HCT116 (cell line): ENCODE results near the gene MIAT. TPM values are rescaled to one million over a fixed set of nuclear protein-coding genes. Genes with fewer than 3 reads are reported as not detected.

Experiments
- ATAC-seq: fragments of 200-7000 bp; cut with Tn5 transposase; 2 replicates; pipeline ENCODE4 v1.9.1; 2020; ENCODE audit warnings: mild to moderate bottlenecking, moderate library complexity
- BruUV-seq: library from RNA; stranded (reverse); fragments of 400-500 nt; replicated peaks from 2 replicates; lab custom pipeline; 2021; lab: Mats Ljungman, UMichigan
- CTCF ChIA-PET: fragments of 300-600 bp; sonication (Branson Sonifier 250); formaldehyde crosslinking; loops from one replicate; lab custom pipeline; 2021; ENCODE audit warnings: antibody characterized with exemption; lab: Charles Lee
- POLR2A ChIA-PET: fragments of 300-600, 350-600 bp; sonication (Branson Sonifier 250); formaldehyde crosslinking; loops from one replicate; lab custom pipeline; 2021; ENCODE audit warnings: antibody characterized with exemption; lab: Charles Lee
- RAD21 ChIA-PET, 2 experiments: fragments of 300-600 bp; sonication (Branson Sonifier 250); formaldehyde crosslinking; loops; one replicate each; lab custom pipeline; 2023; ENCODE audit warnings: low total read pairs in 2 of 2; ENCODE audit not compliant: uncharacterized antibody in 2 of 2, unreplicated experiment in 2 of 2, low non-redundant PET in 1 of 2; lab: Charles Lee
- DNase-seq: peaks from one replicate; pipeline ENCODE4 v3.0.0-alpha.2; 2010; ENCODE audit warnings: low read depth, low spot score
- H2AFZ ChIP-seq: fragments of 200-600 bp; shearing (Covaris generic), sonication (generic); 2 replicates; pipeline ENCODE4 v1.6.1; 2017; ENCODE audit warnings: low read depth, mixed run types, mixed read lengths, antibody characterized with exemption, low read length; ENCODE audit not compliant: poor library complexity, severe bottlenecking
- H3K27ac ChIP-seq: 2 replicates; pipeline ENCODE4 v1.5.1; 2012; ENCODE audit warnings: low read depth, low read length
- H3K27me3 ChIP-seq: fragments of 200-600 bp; sonication (generic); 2 replicates; pipeline ENCODE4 v1.6.1; 2016; ENCODE audit warnings: mixed run types, low read length, mixed read lengths; ENCODE audit not compliant: insufficient read depth
- H3K36me3 ChIP-seq, 2 experiments: fragments of 200-500 bp in 1 of 2; fragments of 200-600 bp in 1 of 2; sonication (Bioruptor generic) in 1 of 2; sonication (generic) in 1 of 2; 2 replicates each; pipeline versions ENCODE4 v1.5.1 to v1.6.1; 2014 to 2016; ENCODE audit warnings: low read length in 2 of 2, inconsistent platforms in 1 of 2, mixed read lengths in 1 of 2, mixed run types in 1 of 2; ENCODE audit not compliant: insufficient read depth in 2 of 2, control insufficient read depth in 1 of 2
- H3K4me1 ChIP-seq, 2 experiments: fragments of 200-600 bp in 1 of 2; sonication (generic) in 1 of 2; 2 replicates each; pipeline versions ENCODE4 v1.5.1 to v1.6.1; 2012 to 2017; ENCODE audit warnings: low read length in 2 of 2, inconsistent platforms in 1 of 2, mild to moderate bottlenecking in 1 of 2, mixed read lengths in 1 of 2, mixed run types in 1 of 2, moderate library complexity in 1 of 2; ENCODE audit not compliant: insufficient read depth in 2 of 2, control insufficient read depth in 1 of 2
- H3K4me2 ChIP-seq: fragments of 200-600 bp; sonication (generic); 2 replicates; pipeline ENCODE4 v1.6.1; 2017; ENCODE audit warnings: mixed run types, low read length, mixed read lengths
- H3K4me3 ChIP-seq, 2 experiments: fragments of 200-600 bp in 1 of 2; sonication (generic) in 1 of 2; replicated peaks in 1 of 2; 2 replicates each; pipeline ENCODE4 v1.5.1; 2011 to 2016; ENCODE audit warnings: low read length in 2 of 2, control low read depth in 1 of 2, low read depth in 1 of 2, mild to moderate bottlenecking in 1 of 2, mixed read lengths in 1 of 2, mixed run types in 1 of 2
- H3K79me2 ChIP-seq: fragments of 200-600 bp; sonication (generic); 2 replicates; pipeline ENCODE4 v1.6.1; 2017; ENCODE audit warnings: mild to moderate bottlenecking, mixed run types, low read length, moderate library complexity, mixed read lengths; ENCODE audit not compliant: insufficient read depth
- H3K9ac ChIP-seq: fragments of 200-600 bp; sonication (generic); 2 replicates; pipeline ENCODE4 v1.6.1; 2016; ENCODE audit warnings: low read length, mixed read lengths
- H3K9me2 ChIP-seq: fragments of 200-600 bp; sonication (generic), shearing (Covaris generic); 2 replicates; pipeline ENCODE4 v1.6.1; 2017; ENCODE audit warnings: mixed run types, mild to moderate bottlenecking, moderate library complexity; ENCODE audit not compliant: insufficient read depth
- H3K9me3 ChIP-seq, 2 experiments: fragments of 200-500 bp in 1 of 2; fragments of 200-600 bp in 1 of 2; sonication (Bioruptor generic) in 1 of 2; sonication (generic) in 1 of 2; 2 replicates each; pipeline ENCODE4 v1.6.1; 2014 to 2017; ENCODE audit warnings: low read length in 2 of 2, mixed read lengths in 2 of 2, inconsistent platforms in 1 of 2, low read depth in 1 of 2, mild to moderate bottlenecking in 1 of 2, mixed run types in 1 of 2, moderate library complexity in 1 of 2; ENCODE audit not compliant: control insufficient read depth in 1 of 2, insufficient read depth in 1 of 2
- H4K20me1 ChIP-seq: fragments of 200-600 bp; sonication (generic), shearing (Covaris generic); 2 replicates; pipeline ENCODE4 v1.6.1; 2017; ENCODE audit warnings: mixed run types, mild to moderate bottlenecking, moderate library complexity; ENCODE audit not compliant: insufficient read depth
- CBX3 ChIP-seq: IDR thresholded peaks from 2 replicates; pipeline ENCODE4 v1.6.1; 2012; ENCODE audit warnings: low read depth
- CTCF ChIP-seq, 3 experiments: fragments of 200-600 bp in 1 of 3; sonication (generic) in 1 of 3; IDR thresholded peaks in 2 of 3; conservative IDR thresholded peaks in 1 of 3; 2 replicates each; pipeline ENCODE4 v1.5.1; 2012 to 2017; ENCODE audit warnings: low read depth in 2 of 3, low read length in 2 of 3, antibody characterized with exemption in 1 of 3, borderline replicate concordance in 1 of 3, control low read depth in 1 of 3, mild to moderate bottlenecking in 1 of 3, mixed read lengths in 1 of 3, mixed run types in 1 of 3, moderate library complexity in 1 of 3; ENCODE audit not compliant: insufficient read depth in 1 of 3
- ELF1 ChIP-seq: IDR thresholded peaks from 2 replicates; pipeline ENCODE4 v1.6.1; 2012; ENCODE audit warnings: low read depth, borderline replicate concordance
- EZH2 ChIP-seq: fragments of 200-600 bp; sonication (generic); IDR thresholded peaks from 2 replicates; pipeline ENCODE4 v1.6.1; 2017; ENCODE audit warnings: antibody characterized with exemption, mixed run types
- FOSL1 ChIP-seq: IDR thresholded peaks from 2 replicates; pipeline ENCODE4 v1.6.1; 2012; ENCODE audit warnings: low read depth
- JUND ChIP-seq: IDR thresholded peaks from 2 replicates; pipeline ENCODE4 v1.6.1; 2012
- POLR2A ChIP-seq: IDR thresholded peaks from 2 replicates; pipeline ENCODE4 v1.7.0; 2011; ENCODE audit warnings: borderline replicate concordance; ENCODE audit not compliant: insufficient read depth, insufficient read length; ENCODE audit errors: extremely low read depth
- POLR2AphosphoS5 ChIP-seq: IDR thresholded peaks from 2 replicates; pipeline ENCODE4 v1.6.1; 2011; ENCODE audit warnings: mild to moderate bottlenecking, low read depth, low read length, moderate library complexity
- RAD21 ChIP-seq: IDR thresholded peaks from 2 replicates; pipeline ENCODE4 v1.6.1; 2012; ENCODE audit warnings: low read depth, mild to moderate bottlenecking
- SP1 ChIP-seq: IDR thresholded peaks from 2 replicates; pipeline ENCODE4 v1.6.1; 2012; ENCODE audit warnings: low read depth
- TCF7L2 ChIP-seq: IDR thresholded peaks from 2 replicates; pipeline ENCODE4 v1.7.0; 2011; ENCODE audit warnings: borderline replicate concordance, inconsistent platforms; ENCODE audit not compliant: insufficient read depth, insufficient read length; ENCODE audit errors: extremely low read depth
- YY1 ChIP-seq: IDR thresholded peaks from 2 replicates; pipeline ENCODE4 v1.6.1; 2011; ENCODE audit warnings: low read length, low read depth, moderate library complexity, mild to moderate bottlenecking; ENCODE audit not compliant: insufficient replicate concordance; ENCODE audit errors: extremely low read depth
- ZNF274 ChIP-seq: fragments of 200-500 bp; sonication (Bioruptor generic); IDR thresholded peaks from 2 replicates; pipeline ENCODE4 v1.6.1; 2014; ENCODE audit warnings: mild to moderate bottlenecking, low read depth, low read length, inconsistent platforms
- intact Hi-C: fragments of 100-400 bp; cut with micrococcal nuclease; formaldehyde crosslinking; loops from 2 replicates; pipeline ENCODE4 v1.10.0; 2022
- total RNA-seq: library from RNA; stranded (reverse); gene quantifications from one replicate; pipeline ENCODE4 v1.2.1, GENCODE V29; 2021; ENCODE audit not compliant: unreplicated experiment
- TF ChIP-seq, protein P1 (sequence below): IDR thresholded peaks from 2 replicates; pipeline ENCODE4 v1.6.1; 2012
- TF ChIP-seq, protein P2 (sequence below): IDR thresholded peaks from 2 replicates; pipeline ENCODE4 v1.6.1; 2012

MIAT gene
- total RNA-seq, 1 experiment from 2014 or later, result 0.54 TPM

DNA sequence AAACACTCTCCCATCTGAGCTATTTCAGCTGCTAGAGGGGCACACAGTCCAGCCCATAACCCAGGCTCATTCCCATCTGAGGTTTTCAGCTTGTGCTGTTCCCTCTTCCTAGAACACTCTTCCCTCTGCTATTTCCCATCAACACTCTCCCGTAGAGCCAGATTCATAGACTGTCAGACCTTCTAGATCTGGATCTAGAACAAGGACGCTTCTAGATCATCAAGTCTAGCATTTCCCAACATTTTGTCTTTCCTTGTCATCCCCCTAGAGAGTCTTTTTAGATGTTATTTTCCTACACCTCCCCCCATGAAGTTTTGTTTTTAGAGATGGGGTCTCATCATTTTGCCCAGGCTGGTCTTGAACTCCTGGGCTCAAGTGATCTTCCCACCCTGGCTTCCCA lies 22.3 kb upstream of the MIAT start:
- H3K27me3 ChIP-seq, result 0 out of 2 replicates have a peak, but pooled peaks cover 4% of the 10 kb centered on the region
- no peaks in the 10 kb centered on the region for H4K20me1 ChIP-seq
- no peaks in the 10 kb centered on the region for H3K9me2 ChIP-seq
- no peak overlapping the region for H3K27ac ChIP-seq
- CTCF ChIA-PET, result no interaction called here
- H2AFZ ChIP-seq, result no peak overlapping the region
- POLR2A ChIA-PET, result no interaction called here
- H3K4me2 ChIP-seq, result no peak overlapping the region
- ATAC-seq (no peak), DNase-seq (no peak)
- TF ChIP-seq, protein P1, sequence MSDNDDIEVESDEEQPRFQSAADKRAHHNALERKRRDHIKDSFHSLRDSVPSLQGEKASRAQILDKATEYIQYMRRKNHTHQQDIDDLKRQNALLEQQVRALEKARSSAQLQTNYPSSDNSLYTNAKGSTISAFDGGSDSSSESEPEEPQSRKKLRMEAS, result no peak
- TF ChIP-seq EZH2 (no peak), YY1 (no peak), RAD21 (no peak), TCF7L2 (no peak), CBX3 (no peak), JUND (no peak), ELF1 (no peak), FOSL1 (no peak), POLR2A (no peak), POLR2AphosphoS5 (no peak), SP1 (no peak), CTCF (IDR thresholded peaks at IDR 0.05 in 2 of 3, conservative IDR thresholded peaks at IDR 0.05 in 1 of 3; ENCODE audit: borderline replicate concordance in 1 of 3, insufficient read depth in 1 of 3, low read depth in 2 of 3, low read length in 2 of 3) (no peak), ZNF274 (no peak)
- TF ChIP-seq, protein P2, sequence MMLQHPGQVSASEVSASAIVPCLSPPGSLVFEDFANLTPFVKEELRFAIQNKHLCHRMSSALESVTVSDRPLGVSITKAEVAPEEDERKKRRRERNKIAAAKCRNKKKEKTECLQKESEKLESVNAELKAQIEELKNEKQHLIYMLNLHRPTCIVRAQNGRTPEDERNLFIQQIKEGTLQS, result no peak
- no peaks in the 10 kb centered on the region for H3K9me3 ChIP-seq
- no peak overlapping the region for H3K4me3 ChIP-seq
- H3K36me3 ChIP-seq, result no peaks in the 10 kb centered on the region
- BruUV-seq, result no TSS peak
- intact Hi-C loops, result no loop called here
- no peaks in the 10 kb centered on the region for H3K79me2 ChIP-seq
- RAD21 ChIA-PET, result no interaction called here
- no peaks in the 10 kb centered on the region for H3K4me1 ChIP-seq
- H3K9ac ChIP-seq, result no peak overlapping the region
